Gastrocnemius medialis (tissue), 4 donors: ENCODE data around the gene ATP9A.

Experiments
- POLR2A ChIP-seq, 2 donors: fragments of 450-650 bp; IDR thresholded peaks; one replicate each; pipeline ENCODE4 v1.6.1; 2017; ENCODE audit warnings: antibody characterized with exemption in 2 of 2, mild to moderate bottlenecking in 2 of 2, moderate library complexity in 2 of 2
- TF ChIP-seq, protein P1 (sequence below), 5 experiments: fragments of 450-650 bp in 3 of 5; fragments of 200-600 bp in 2 of 5; sonication (generic) in 2 of 5; IDR thresholded peaks in 4 of 5; conservative IDR thresholded peaks in 1 of 5; 1 replicate in 4 of 5; 2 replicates in 1 of 5; pipeline ENCODE4 v1.5.1; 2016 to 2019; ENCODE audit warnings: antibody characterized with exemption in 5 of 5, mild to moderate bottlenecking in 3 of 5, moderate library complexity in 3 of 5

DNA sequence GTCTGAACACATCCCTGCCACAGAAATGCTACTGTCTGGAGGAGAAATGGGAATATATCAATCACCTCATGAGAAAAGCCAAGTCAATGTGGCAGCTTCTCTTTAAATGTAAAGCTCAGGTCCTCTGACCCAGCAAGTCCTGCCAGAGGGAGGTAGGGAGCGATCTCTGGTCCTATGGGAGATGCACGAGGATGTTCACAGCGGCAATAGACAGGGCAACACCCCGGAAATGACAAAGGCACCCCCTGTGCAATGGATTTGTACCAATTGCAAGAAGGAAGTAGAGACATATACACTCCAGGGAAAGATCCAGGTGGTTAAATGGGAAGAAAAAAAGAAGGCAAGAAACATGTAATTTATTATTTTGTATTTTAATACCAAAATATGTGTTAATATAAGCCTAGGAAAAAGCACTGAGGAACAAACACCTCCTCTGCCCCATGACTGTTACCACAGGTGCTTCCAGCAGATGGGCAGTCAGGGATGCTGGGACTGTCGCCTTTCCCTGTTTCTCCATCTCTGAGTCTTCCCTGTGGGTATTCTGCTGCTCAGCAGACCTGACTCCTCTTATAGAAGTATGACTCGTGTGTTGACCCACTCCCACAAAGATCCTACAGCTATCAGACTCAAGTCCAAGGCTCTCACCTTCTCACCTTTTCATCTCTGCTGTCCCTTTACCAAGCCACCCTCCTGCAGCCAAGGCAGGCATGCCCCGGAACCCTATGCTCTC lies 20.8 kb downstream of the ATP9A start:
- TF ChIP-seq, protein P1, sequence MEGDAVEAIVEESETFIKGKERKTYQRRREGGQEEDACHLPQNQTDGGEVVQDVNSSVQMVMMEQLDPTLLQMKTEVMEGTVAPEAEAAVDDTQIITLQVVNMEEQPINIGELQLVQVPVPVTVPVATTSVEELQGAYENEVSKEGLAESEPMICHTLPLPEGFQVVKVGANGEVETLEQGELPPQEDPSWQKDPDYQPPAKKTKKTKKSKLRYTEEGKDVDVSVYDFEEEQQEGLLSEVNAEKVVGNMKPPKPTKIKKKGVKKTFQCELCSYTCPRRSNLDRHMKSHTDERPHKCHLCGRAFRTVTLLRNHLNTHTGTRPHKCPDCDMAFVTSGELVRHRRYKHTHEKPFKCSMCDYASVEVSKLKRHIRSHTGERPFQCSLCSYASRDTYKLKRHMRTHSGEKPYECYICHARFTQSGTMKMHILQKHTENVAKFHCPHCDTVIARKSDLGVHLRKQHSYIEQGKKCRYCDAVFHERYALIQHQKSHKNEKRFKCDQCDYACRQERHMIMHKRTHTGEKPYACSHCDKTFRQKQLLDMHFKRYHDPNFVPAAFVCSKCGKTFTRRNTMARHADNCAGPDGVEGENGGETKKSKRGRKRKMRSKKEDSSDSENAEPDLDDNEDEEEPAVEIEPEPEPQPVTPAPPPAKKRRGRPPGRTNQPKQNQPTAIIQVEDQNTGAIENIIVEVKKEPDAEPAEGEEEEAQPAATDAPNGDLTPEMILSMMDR (IDR thresholded peaks at IDR 0.05 in 4 of 5, conservative IDR thresholded peaks at IDR 0.05 in 1 of 5), result no peak
- TF ChIP-seq POLR2A (IDR thresholded peaks at IDR 0.05), result no peak
